Measurements from ENCODE around the gene ZNF783.

- no peak for TF ChIP-seq CTCF (IDR thresholded peaks at IDR 0.05)
- TF ChIP-seq EZH2 (IDR thresholded peaks at IDR 0.05; ENCODE audit: borderline replicate concordance, insufficient read depth, low read depth, low read length, poor library complexity, severe bottlenecking): no peak
Observed at GRCh38 chr7:149216402-149216801, 45.6 kb upstream of the ZNF783 start.

All from B cell (primary cell).